Fibroblast of villous mesenchyme (primary cell): Measurements from ENCODE around the gene ETV2. TPM values are rescaled to one million over a fixed set of nuclear protein-coding genes. Genes with fewer than 3 reads are reported as not detected.

ENCODE experiments used
- DNase-seq: peaks from one replicate; pipeline ENCODE4 v3.0.0-alpha.2; 2010; ENCODE audit warnings: low read depth
- H3K4me3 ChIP-seq: 2 replicates; pipeline ENCODE4 v1.5.1; 2011; ENCODE audit warnings: low read depth, mild to moderate bottlenecking, low read length
- total RNA-seq: library from RNA; depleted of rRNA; stranded (reverse); fragments of >200 nt; gene quantifications from 2 replicates; pipeline ENCODE4 v1.2.3, GENCODE V29; 2012
- TF ChIP-seq, protein P1 (sequence below): IDR thresholded peaks from 2 replicates; pipeline ENCODE4 v1.5.1; 2012; ENCODE audit warnings: low read depth, mild to moderate bottlenecking, low read length; ENCODE audit not compliant: insufficient read depth

ETV2 gene
- total RNA-seq, 1 donor: 0.86 TPM

GRCh38 chr19:35623327-35624010 lies 18.1 kb upstream of the ETV2 start:
- no peak for DNase-seq
- no peak overlapping the region for H3K4me3 ChIP-seq
- TF ChIP-seq, protein P1, sequence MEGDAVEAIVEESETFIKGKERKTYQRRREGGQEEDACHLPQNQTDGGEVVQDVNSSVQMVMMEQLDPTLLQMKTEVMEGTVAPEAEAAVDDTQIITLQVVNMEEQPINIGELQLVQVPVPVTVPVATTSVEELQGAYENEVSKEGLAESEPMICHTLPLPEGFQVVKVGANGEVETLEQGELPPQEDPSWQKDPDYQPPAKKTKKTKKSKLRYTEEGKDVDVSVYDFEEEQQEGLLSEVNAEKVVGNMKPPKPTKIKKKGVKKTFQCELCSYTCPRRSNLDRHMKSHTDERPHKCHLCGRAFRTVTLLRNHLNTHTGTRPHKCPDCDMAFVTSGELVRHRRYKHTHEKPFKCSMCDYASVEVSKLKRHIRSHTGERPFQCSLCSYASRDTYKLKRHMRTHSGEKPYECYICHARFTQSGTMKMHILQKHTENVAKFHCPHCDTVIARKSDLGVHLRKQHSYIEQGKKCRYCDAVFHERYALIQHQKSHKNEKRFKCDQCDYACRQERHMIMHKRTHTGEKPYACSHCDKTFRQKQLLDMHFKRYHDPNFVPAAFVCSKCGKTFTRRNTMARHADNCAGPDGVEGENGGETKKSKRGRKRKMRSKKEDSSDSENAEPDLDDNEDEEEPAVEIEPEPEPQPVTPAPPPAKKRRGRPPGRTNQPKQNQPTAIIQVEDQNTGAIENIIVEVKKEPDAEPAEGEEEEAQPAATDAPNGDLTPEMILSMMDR: no peak

DNA sequence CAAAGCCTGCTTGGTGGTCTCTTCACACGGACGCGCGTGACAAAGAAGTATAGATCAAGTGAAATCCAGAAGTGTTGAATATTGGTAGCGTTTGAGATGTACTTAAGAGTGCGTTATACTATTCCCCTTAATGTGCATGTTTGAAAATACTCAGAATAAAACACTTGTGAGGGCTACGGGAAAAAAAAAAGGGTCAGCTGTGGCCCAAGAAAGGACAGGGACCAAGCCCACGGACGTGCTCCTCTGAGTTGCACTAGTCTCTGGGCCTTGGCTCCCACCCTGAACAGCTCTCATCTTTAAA lies 13.3 kb upstream of the ETV2 start:
- TF ChIP-seq, protein P1: no peak
- peak overlapping the region; percentile 95 for H3K4me3 ChIP-seq
- DNase-seq: no peak

DNA sequence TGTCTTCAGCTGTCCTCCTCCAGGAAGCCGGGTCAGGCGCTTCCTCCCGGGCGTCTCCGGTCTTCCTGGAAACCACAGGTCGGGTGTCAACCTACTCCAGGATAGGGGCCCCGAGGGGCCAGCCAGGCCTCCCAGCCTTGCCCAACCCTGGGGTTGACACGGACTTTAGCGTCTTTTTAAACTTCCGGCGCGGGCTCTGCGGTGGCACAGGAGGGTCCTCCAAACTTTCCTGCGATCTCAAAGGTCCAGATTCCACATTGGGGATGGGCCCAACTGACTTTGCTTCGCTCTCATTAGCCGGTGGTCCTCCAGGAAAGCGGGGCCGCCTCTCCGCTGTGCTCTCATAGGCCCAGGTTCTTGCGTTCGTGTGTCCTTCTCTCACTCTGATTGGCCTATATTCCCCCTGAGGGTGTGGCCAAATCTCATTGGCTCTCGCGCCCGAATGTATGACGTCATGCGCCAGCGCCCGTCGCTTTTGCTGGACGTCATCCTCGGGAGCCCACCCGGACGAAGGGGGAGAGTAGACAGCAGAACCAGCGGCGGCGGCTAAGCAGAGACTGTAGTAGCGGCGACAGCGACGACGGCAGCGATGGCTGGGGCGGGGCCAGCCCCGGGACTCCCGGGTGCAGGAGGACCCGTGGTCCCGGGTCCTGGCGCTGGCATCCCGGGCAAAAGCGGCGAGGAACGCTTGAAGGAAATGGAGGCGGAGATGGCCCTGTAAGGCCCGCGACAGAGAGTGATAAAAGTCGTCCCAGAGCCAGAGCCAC lies 12.8 kb upstream of the ETV2 start, which contains the start of gene RBM42:
TSS of gene RBM42 (plus strand) at position 472 of the 767 bp plus-strand sequence. CDS start at position 590, 118 bp downstream.
- peak; percentile 99 for DNase-seq
- H3K4me3 ChIP-seq: peak within 1 kb of the TSS; percentile 95
- TF ChIP-seq, protein P1: no peak

DNA sequence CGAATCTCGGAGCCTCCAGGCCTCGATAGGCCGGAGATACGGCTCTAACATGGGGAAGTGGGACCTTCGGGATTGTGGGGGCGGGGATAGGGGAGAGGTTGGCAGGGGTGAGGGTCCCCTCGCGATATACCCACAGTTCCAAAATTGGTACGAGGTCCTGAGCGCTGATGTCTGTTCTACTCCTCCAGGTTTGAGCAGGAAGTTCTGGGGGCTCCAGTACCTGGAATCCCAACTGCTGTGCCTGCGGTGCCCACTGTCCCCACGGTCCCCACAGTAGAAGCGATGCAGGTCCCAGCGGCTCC lies 12.3 kb upstream of the ETV2 start:
- no peak for DNase-seq
- TF ChIP-seq, protein P1: no peak
- H3K4me3 ChIP-seq: peak overlapping the region; percentile 95

DNA sequence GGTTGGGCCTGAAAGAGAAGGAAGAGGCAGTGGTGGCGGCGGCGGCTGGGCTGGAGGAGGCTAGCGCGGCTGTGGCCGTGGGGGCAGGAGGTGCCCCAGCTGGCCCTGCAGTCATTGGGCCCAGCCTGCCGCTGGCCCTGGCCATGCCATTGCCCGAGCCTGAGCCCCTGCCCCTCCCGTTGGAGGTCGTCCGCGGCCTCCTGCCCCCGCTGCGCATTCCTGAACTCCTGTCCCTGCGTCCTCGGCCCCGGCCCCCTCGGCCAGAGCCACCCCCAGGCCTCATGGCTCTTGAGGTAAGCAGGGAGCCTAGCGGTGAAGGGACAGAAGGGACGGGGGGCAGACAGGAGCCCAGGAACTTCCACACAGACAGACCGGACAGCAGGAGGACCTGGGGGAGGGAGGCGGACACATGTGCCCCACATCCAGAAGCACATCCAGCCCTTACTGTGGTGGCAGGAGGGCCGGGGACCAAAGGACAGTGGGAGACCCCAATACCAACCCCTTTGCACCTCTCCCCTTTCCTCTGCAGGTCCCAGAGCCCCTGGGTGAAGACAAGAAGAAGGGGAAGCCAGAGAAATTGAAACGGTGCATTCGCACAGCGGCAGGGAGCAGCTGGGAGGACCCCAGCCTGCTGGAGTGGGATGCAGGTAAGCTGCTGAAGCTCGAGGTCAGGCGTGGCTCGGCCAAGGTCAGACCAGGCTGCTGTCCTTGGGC lies 7.7 kb upstream of the ETV2 start:
- no peak for DNase-seq
- no peak overlapping the region for H3K4me3 ChIP-seq
- TF ChIP-seq, protein P1: no peak

DNA sequence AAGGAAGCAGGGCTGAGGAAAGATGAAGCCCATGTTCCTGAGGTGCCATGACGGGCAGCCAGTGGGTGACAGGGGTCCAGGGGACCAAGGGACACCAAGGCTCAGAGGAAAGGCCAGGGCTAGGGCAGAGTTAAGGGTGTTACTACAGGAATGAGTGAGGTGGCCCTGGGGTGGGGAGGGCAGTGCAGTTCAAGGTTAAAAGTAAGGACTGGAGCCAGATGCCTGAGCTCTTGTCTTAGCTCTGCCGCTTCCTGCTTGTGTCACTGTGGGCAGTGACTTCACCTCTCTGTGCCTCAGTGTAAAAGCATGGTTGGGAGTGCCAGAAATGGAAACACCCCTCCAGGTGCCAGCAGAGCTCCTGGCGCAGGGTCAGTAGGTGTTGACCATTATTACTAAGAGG lies 4.9 kb upstream of the ETV2 start:
- H3K4me3 ChIP-seq: no peak overlapping the region
- no peak for DNase-seq
- TF ChIP-seq, protein P1: no peak
